BLaER1 (cell line): ENCODE measurements around the gene PAQR3.
"Not testable (repeated sequence)": the region's sequence is repeated elsewhere in the genome, so short reads cannot be mapped to it uniquely, and the experiment has no call there.

Experiments
- H3K27ac ChIP-seq: shearing (Covaris generic); formaldehyde crosslinking; 2 replicates; pipeline ENCODE4 v1.8.1; 2022
- H3K27me3 ChIP-seq: shearing (Covaris generic); formaldehyde crosslinking; 2 replicates; pipeline ENCODE4 v1.8.1; 2022
- H3K36me3 ChIP-seq: shearing (Covaris generic); formaldehyde crosslinking; 2 replicates; pipeline ENCODE4 v1.8.1; 2022
- H3K4me1 ChIP-seq: shearing (Covaris generic); formaldehyde crosslinking; 2 replicates; pipeline ENCODE4 v1.8.1; 2022
- H3K4me2 ChIP-seq: shearing (Covaris generic); formaldehyde crosslinking; 2 replicates; pipeline ENCODE4 v1.8.1; 2022
- H3K4me3 ChIP-seq: shearing (Covaris generic); formaldehyde crosslinking; 2 replicates; pipeline ENCODE4 v1.8.1; 2022
- H3K9ac ChIP-seq: shearing (Covaris generic); formaldehyde crosslinking; 2 replicates; pipeline ENCODE4 v1.8.1; 2022
- H3K9me3 ChIP-seq: shearing (Covaris generic); formaldehyde crosslinking; 2 replicates; pipeline ENCODE4 v1.8.1; 2022
- H4K20me1 ChIP-seq: shearing (Covaris generic); formaldehyde crosslinking; 2 replicates; pipeline ENCODE4 v1.8.1; 2022
- Cebpa-rat ChIP-seq: shearing (Covaris generic); IDR thresholded peaks from 2 replicates; pipeline ENCODE4 v1.8.1; 2022

The PAQR3 gene

GRCh38 chr4:78936989-78937388 is 2.2 kb downstream of the PAQR3 start:
- H4K20me1 ChIP-seq, result no peaks in the 10 kb centered on the region
- H3K9ac ChIP-seq, result no peak overlapping the region
- peaks cover 13% of the 10 kb centered on the region for H3K36me3 ChIP-seq
- H3K4me2 ChIP-seq, result no peak overlapping the region
- H3K27ac ChIP-seq, result no peak overlapping the region
- H3K4me3 ChIP-seq, result no peak overlapping the region
- H3K4me1 ChIP-seq, result peaks cover 22% of the 10 kb centered on the region
- H3K27me3 ChIP-seq, result no peaks in the 10 kb centered on the region
- H3K9me3 ChIP-seq, result no peaks in the 10 kb centered on the region
- TF ChIP-seq Cebpa-rat, result no peak

DNA sequence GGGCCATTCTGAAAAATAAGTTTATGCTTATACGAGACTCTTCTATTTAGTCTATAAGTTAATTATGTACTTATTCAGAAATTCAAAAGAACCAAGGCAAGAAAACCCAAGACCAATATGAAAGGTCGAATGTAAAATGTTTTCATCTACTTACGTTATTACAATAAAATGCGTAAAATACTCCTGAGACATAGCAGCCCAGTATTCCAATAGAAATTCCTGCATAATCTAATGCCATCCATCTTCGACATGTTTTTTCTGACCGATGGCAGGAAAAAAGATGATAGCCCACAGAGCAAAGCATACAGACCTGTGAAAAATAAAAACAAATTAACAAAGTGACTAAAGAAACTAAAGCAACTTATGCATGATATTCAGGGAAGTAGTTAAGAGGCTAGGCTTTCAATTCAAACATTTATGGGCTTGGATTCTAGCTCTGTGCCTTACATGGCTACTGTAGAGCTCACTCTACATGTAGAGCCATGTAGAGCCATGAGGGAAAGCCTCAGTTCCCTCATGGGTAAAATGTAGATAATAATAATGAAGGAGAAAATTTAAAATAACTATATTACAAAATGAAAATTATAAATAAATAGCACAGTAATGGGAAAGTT is 9.1 kb downstream of the PAQR3 start:
- peaks cover 58% of the 10 kb centered on the region for H3K36me3 ChIP-seq
- H3K4me1 ChIP-seq, result no peaks in the 10 kb centered on the region
- H3K4me3 ChIP-seq, result no peak overlapping the region
- no peaks in the 10 kb centered on the region for H3K9me3 ChIP-seq
- H3K9ac ChIP-seq, result no peak overlapping the region
- no peak overlapping the region for H3K27ac ChIP-seq
- H4K20me1 ChIP-seq, result no peaks in the 10 kb centered on the region
- no peak for TF ChIP-seq Cebpa-rat
- H3K27me3 ChIP-seq, result no peaks in the 10 kb centered on the region
- no peak overlapping the region for H3K4me2 ChIP-seq

GRCh38 chr4:78928835-78929234 is 10.4 kb downstream of the PAQR3 start:
- no peak for TF ChIP-seq Cebpa-rat
- no peaks in the 10 kb centered on the region for H3K4me1 ChIP-seq
- H3K36me3 ChIP-seq, result peaks cover 69% of the 10 kb centered on the region
- no peak overlapping the region for H3K9ac ChIP-seq
- no peaks in the 10 kb centered on the region for H3K27me3 ChIP-seq
- H3K27ac ChIP-seq, result no peak overlapping the region
- no peak overlapping the region for H3K4me2 ChIP-seq
- no peak overlapping the region for H3K4me3 ChIP-seq
- H4K20me1 ChIP-seq, result no peaks in the 10 kb centered on the region
- no peaks in the 10 kb centered on the region for H3K9me3 ChIP-seq

- no peak for TF ChIP-seq Cebpa-rat
- H4K20me1 ChIP-seq, result no peaks in the 10 kb centered on the region
- H3K36me3 ChIP-seq, result peaks cover 72% of the 10 kb centered on the region
- no peak overlapping the region for H3K4me3 ChIP-seq
- no peaks in the 10 kb centered on the region for H3K27me3 ChIP-seq
- no peaks in the 10 kb centered on the region for H3K9me3 ChIP-seq
- no peak overlapping the region for H3K4me2 ChIP-seq
- no peaks in the 10 kb centered on the region for H3K4me1 ChIP-seq
- H3K9ac ChIP-seq, result no peak overlapping the region
- no peak overlapping the region for H3K27ac ChIP-seq
Measured at GRCh38 chr4:78926826-78927225, 12.4 kb downstream of the PAQR3 start.

DNA sequence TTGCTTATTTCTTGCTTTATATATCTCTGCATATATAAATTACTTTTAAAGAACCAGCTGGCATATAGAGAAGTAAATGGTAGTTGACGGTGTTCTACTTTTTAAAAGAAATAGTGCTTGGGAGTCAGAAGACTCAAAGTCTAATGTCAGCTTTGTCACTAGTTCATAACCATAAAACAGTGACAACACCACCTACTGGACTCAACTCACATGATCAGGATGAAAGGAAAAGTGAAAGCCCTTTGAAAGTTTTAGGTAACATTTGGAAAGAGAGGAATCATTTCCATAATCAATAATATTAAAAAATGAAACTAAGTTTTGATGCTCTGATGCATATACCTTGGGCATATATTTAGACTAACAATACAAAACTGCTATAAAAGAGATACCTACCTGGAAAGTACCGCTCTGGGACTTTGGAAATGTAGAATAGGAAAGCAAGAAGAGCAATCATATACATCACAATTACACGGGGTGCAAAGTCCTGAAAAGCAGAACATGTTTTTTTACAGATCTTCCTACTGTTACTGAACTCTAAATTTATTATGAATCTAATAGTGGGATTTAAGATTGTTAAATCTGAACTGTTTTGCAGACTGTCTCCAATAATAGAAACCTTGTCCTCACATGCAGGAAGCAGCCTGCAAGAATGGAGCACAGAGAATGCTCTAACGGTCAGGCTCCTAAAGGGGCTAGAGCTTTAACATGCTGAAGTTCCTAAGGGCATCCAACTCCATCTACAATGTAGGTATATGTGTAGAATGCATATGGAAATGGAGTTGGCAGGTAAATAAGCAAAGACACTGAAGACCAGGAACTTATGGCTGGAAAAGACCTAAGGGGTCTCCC is 15.6 kb downstream of the PAQR3 start:
- no peaks in the 10 kb centered on the region for H3K4me1 ChIP-seq
- H3K9ac ChIP-seq, result no peak overlapping the region
- no peak overlapping the region for H3K4me3 ChIP-seq
- H3K27ac ChIP-seq, result no peak overlapping the region
- H3K9me3 ChIP-seq, result no peaks in the 10 kb centered on the region
- no peaks in the 10 kb centered on the region for H3K27me3 ChIP-seq
- no peak overlapping the region for H3K4me2 ChIP-seq
- TF ChIP-seq Cebpa-rat, result no peak
- peaks cover 59% of the 10 kb centered on the region for H3K36me3 ChIP-seq
- H4K20me1 ChIP-seq, result no peaks in the 10 kb centered on the region

DNA sequence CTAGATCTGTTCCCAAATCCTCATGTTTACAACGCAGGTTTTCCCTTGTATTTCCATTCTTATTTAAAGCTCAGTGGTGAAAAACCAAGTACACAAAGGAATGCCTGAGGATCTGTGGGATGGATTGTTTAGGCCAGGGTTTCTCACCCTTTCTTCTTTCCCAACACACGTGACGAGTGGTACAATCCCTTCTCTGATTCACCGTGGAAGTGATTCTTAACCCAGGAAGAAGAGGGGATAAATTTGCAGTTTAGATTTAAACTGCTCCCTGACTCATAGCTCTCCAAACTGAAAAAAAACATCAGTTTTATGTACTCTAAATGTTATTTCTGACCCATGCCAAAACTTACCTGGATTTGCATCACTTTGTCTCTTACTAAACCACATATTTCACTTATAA is 17.0 kb downstream of the PAQR3 start:
- no peaks in the 10 kb centered on the region for H4K20me1 ChIP-seq
- H3K4me3 ChIP-seq, result no peak overlapping the region
- no peaks in the 10 kb centered on the region for H3K4me1 ChIP-seq
- H3K9me3 ChIP-seq, result no peaks in the 10 kb centered on the region
- no peak overlapping the region for H3K4me2 ChIP-seq
- H3K27me3 ChIP-seq, result no peaks in the 10 kb centered on the region
- TF ChIP-seq Cebpa-rat, result no peak
- no peak overlapping the region for H3K9ac ChIP-seq
- H3K27ac ChIP-seq, result no peak overlapping the region
- peaks cover 52% of the 10 kb centered on the region for H3K36me3 ChIP-seq

GRCh38 chr4:78910612-78911011 is 28.6 kb downstream of the PAQR3 start:
- H3K9me3 ChIP-seq, result no peaks in the 10 kb centered on the region
- no peak overlapping the region for H3K27ac ChIP-seq
- no peak for TF ChIP-seq Cebpa-rat
- no peak overlapping the region for H3K4me3 ChIP-seq
- H4K20me1 ChIP-seq, result no peaks in the 10 kb centered on the region
- H3K9ac ChIP-seq, result no peak overlapping the region
- H3K4me1 ChIP-seq, result no peaks in the 10 kb centered on the region
- H3K27me3 ChIP-seq, result no peaks in the 10 kb centered on the region
- H3K36me3 ChIP-seq, result peaks cover 30% of the 10 kb centered on the region
- no peak overlapping the region for H3K4me2 ChIP-seq

DNA sequence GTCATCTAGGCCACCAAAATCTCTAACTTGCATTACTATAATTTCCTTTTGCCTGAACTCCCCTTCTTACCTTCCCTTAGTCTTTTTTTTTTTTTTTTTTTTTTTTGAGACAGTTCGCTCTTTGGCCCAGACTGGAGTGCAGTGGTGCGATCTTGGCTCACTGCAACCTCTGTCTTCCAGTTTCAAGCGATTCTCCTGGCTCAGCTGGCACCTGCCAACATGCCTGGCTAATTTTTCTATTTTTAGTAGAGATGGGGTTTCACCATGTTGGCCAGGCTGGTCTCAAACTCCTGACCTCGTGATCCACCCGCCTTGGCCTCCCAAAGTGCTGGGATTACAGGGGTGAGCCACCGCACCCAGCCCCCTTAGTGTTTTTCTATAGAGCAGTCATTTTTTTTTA is 30.3 kb downstream of the PAQR3 start:
- H3K4me2 ChIP-seq, H3K9me3 ChIP-seq, H3K4me1 ChIP-seq, H4K20me1 ChIP-seq, H3K9ac ChIP-seq, H3K27ac ChIP-seq, H3K27me3 ChIP-seq, H3K4me3 ChIP-seq: not testable (repeated sequence)
- H3K36me3 ChIP-seq, result peaks cover 26% of the 10 kb centered on the region

DNA sequence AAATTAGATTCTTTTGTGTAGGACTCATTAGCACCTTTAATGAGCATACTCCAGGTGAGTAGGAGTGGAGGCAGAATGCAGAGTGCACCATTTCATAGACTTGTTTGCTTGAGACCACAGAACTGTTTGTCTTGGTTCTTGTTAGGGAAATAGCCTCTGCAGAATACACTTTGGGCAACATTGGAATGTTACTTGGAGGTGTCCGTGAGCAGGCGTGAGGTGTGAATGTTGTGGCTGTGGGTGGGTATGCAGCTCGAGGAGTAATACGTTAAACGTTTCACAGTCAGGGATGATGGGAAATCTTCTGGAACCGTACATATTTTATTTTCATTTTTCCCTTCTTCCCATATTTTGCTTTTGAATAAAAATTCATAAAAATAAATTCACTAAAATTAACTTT is 31.6 kb downstream of the PAQR3 start:
- H3K4me1 ChIP-seq, result no peaks in the 10 kb centered on the region
- H3K27ac ChIP-seq, result no peak overlapping the region
- H3K4me2 ChIP-seq, result no peak overlapping the region
- no peak overlapping the region for H3K9ac ChIP-seq
- no peaks in the 10 kb centered on the region for H4K20me1 ChIP-seq
- H3K9me3 ChIP-seq, result no peaks in the 10 kb centered on the region
- TF ChIP-seq Cebpa-rat, result no peak
- no peaks in the 10 kb centered on the region for H3K27me3 ChIP-seq
- H3K4me3 ChIP-seq, result no peak overlapping the region
- H3K36me3 ChIP-seq, result peaks cover 25% of the 10 kb centered on the region

DNA sequence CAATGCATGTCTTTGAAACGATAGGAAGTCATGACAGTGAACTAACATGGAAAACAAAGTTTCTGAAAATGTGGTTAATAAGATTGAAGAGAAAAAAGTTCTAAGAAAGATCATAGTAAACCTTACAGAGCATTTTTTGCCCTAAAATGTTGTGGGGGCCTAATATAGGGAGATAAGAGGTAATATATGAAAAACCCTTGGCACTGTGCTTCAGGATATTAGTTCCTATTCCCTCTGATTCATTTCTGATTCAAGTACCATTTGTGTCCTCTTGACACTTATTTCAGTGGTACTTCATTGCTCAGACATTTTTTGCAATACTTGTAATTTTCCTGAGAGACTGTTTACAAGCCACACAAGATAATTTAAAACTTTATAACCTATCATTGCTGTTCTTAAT is 35.1 kb downstream of the PAQR3 start:
- Histone ChIP-seq H3K36me3 (peaks cover under 1% of the 10 kb centered on the region; the same call in 1 of the 2 replicates), H3K4me2 (no peak overlapping the region), H3K9me3 (no peaks in the 10 kb centered on the region), H3K27ac (no peak overlapping the region), H3K27me3 (no peaks in the 10 kb centered on the region), H3K9ac (no peak overlapping the region), H3K4me1 (no peaks in the 10 kb centered on the region), H3K4me3 (no peak overlapping the region), H4K20me1 (no peaks in the 10 kb centered on the region)
- no peak for TF ChIP-seq Cebpa-rat
